HG02938 (cell line): ENCODE measurements around the gene HS6ST1.

Experiments
- ATAC-seq: cut with Tn5 transposase; IDR thresholded peaks from one replicate; pipeline ENCODE4 v1.9.1; 2021; ENCODE audit warnings: mild to moderate bottlenecking, moderate library complexity; ENCODE audit not compliant: unreplicated experiment

HS6ST1 gene

DNA sequence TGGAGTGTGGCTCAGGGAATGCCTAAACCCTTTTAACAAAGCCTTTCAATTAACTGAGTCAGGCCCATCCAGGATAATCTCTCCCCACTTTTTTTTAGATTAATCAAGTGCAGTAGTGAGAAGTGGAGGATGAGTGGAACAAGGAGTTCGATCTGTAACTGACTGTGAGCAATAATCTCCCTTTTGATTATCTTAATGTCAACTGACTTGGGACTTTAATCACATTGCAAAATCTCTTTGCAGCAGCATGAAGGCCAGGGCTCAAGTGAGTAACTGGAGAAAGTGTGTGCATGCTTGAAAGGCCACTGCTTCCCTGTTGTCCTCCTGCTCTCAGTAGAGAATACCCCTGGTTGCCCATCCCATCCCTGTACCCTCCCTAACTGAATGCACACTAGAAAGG is 32.1 kb upstream of the HS6ST1 start:
- ATAC-seq: no peak

- ATAC-seq: no peak
Observed at GRCh38 chr2:128348701-128349100, 30.0 kb upstream of the HS6ST1 start.

DNA sequence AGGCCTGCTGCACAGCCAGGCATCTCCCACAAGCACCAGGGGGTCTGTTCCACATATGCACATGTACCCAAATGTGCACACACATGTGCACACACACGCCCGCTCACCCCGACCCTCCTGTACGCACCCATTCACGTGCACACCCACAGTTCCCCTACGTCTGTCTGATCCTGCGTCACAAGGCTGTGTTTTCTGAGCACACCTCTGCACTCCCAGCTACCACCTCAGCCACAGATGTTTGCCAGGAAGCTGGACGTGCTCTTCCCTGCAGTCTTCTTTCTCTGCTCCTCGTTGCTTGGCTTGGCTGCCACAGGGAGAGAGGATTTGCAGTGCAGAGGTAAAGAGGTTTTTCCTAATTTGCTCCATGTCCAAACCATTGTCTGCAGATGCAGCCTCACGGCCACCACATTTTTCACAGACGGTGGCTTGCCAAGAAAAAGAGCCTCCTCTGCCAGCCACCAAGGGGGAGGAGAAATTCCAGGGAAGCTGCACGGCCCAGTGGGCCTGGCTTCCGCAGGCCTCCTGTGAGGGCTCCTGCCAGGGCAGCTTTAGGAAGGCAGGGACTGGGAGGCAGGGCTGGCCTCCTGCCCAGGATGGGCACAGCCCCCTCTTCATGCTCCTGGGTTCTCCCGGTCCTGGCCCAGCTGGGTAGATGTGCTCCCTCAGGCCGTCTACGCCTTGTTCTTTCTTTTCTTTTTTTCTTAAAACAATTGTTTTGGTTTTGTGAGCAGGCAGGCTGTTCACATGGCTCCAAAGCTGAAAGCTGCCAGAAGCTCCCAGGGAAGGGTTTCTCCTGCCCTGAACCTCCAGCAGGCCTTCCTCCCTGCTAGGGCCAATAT is 29.3 kb upstream of the HS6ST1 start:
- no peak for ATAC-seq

- ATAC-seq: no peak
Observed at GRCh38 chr2:128347171-128347558, 28.5 kb upstream of the HS6ST1 start.

- ATAC-seq: no peak
Observed at GRCh38 chr2:128346291-128347170, 27.9 kb upstream of the HS6ST1 start.

GRCh38 chr2:128345436-128346165 is 26.9 kb upstream of the HS6ST1 start:
- ATAC-seq: no peak

- no peak for ATAC-seq
Observed at GRCh38 chr2:128344101-128344500, 25.4 kb upstream of the HS6ST1 start.

GRCh38 chr2:128343459-128343858 is 24.8 kb upstream of the HS6ST1 start:
- no peak for ATAC-seq

- ATAC-seq: no peak
Observed at GRCh38 chr2:128342550-128342949, 23.9 kb upstream of the HS6ST1 start.

- no peak for ATAC-seq
Observed at GRCh38 chr2:128341621-128342020, 23.0 kb upstream of the HS6ST1 start.

DNA sequence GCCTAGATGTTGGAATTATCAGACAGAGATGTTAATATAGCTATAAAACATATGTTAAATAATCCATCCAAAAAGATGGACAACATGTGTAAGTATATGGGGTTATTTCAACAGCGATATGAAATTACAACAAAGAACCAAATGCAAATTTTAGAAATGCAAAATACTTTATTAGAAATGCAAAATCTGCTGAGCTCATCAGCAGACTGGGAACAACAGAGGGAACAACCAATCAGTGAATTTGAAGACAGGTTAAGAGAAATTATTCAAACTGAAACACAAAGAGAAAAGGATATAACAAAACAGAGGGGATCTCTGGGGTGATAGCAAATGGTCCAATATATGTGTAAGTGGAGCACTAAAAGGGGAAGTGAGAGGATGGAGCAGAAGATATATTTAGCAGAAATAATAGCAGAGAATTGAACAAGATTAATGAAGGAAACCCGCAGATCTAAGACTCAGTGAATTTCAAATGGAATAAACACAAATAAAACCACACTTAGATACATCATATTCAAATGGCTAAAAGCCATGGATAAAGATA is 13.5 kb upstream of the HS6ST1 start:
- ATAC-seq: no peak

DNA sequence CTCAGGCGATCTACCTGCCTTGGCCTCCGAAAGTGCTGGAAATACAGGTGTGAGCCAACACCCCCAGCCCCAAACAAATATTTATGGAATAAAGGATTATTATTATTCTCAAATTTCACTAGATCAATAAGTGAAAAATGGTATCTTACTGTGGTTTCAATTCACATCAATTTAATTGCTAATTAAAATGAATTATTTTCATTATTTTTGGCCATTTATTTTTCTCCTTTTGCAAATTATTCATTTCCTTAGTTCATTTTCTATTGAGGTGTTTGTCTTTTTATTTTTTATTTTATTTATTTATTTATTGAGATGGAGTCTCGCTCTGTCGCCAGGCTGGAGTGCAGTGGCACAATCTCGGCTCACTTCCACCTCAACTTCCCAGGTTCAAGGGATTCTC is 11.9 kb upstream of the HS6ST1 start:
- no peak for ATAC-seq

DNA sequence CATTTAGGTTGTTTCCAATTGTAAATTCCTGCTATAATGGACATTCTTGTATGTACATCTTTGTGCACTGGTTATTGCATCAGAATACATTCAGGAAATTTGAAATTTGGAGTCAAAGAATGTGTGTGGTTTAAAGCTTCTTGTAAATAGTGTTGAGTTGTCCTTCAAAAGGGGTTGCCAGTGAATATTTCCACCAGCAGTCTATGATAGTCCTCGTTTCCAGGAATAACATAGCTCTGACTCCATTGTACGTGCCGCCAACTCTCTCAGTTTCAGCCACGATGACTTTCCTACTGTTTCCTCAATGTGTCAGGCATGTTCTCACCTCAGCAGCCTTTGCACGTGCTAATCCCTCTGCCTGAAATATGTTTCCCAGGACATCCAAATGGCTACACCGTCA is 10.9 kb upstream of the HS6ST1 start:
- ATAC-seq: no peak

DNA sequence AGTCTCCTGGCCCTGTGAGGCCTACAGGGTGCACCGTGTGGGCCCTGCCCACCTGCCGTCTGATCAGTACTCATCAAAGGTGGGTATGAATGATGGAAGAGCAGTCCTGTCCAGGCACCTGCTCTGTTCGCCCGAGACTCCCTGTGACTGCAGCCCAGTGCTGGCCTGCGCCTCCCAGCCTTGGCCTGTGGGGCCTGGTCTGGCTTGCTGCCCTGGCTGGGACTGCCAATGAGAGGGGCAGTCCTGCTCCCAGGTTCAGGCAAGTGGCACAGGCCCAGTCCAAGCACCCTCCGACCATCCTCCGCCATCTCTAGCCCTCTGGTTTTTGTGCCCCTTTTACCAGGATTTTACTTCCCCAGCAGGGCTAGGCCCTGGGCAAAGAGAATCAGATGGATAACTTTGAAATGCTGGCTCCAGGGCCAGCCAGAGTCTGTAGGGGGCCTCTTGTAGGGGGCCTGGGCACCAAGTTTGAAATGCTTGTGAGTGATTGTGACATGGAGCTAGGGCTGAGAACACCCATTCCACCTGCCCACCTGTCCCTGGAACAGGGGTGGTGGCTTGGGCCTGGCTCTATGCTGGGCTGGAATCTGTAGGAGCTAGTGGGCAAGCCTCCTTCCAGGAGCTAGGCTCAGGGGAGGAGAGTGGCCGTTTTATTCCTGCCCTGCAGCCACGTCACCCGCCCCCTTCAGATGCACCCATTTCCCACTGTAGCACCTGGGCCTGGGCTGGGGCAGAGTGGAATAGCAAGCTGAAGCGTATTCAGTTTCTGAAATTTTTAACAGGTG is 8.7 kb upstream of the HS6ST1 start:
- ATAC-seq: no peak

GRCh38 chr2:128326346-128326745 is 7.7 kb upstream of the HS6ST1 start:
- no peak for ATAC-seq

DNA sequence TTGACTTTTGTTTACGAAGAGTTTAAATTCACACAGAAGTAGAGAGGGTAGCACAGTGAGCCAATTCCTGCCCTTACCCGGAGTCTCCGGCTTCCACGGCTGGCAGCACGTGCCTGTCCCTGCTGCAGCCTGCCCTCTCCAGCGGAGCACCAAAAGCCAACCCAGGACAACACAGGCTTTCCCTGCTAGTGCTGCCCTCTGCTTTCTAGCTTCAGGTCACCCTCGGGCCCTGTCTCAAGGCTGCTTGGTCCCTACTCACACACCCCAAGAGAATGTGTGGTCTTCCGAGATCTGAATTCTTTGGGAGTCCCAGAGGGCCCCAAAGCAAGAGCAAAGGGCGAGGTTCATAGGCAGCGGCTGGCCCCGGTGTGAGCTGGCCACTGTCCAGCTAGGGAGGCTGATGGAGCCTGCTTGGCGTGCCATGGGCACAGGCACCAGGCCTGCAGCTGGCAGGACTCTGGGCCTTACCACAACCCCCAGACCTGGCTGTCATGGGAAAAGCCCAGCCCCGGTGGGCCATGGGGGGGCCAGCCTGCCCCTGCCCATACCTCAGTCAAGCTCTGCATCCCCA is 7.0 kb upstream of the HS6ST1 start:
- no peak for ATAC-seq

GRCh38 chr2:128324897-128325410 is 6.3 kb upstream of the HS6ST1 start:
- ATAC-seq: no peak

- ATAC-seq: no peak
Observed at GRCh38 chr2:128324008-128324896, 5.6 kb upstream of the HS6ST1 start.

DNA sequence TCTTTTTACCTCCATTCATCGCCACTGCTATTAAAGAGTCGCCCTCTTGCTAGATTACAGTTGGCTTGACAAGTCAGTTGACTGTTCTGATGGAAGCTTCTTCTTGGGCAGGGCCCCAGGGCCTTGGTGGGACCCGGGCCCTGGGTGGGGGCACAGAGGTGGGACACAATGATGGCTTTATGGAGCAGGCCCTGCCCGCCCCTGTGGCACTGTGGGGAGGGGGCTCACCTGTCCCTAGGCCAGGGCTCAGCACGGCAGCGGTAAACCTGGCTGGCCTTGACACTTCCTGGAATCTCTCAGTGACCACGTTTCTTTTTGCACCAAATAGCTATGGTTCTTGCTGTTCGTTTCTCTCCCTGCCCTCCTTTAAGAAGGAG is 4.9 kb upstream of the HS6ST1 start:
- no peak for ATAC-seq
